Heart left ventricle (tissue), 13 donors: ENCODE measurements around the gene TMEM184B.

Source experiments
- CTCF ChIP-seq, 12 donors: fragments of 200-600 bp; sonication (generic) in 4 of 12; IDR thresholded peaks; one replicate each; pipeline versions ENCODE4 v1.5.0 to v1.8.0; 2018 to 2022; ENCODE audit warnings: antibody characterized with exemption in 12 of 12, mild to moderate bottlenecking in 5 of 12
- POLR2A ChIP-seq, 2 donors: fragments of 450-650 bp; IDR thresholded peaks; one replicate each; pipeline ENCODE4 v1.6.1; 2017; ENCODE audit warnings: antibody characterized with exemption in 2 of 2, mild to moderate bottlenecking in 2 of 2, moderate library complexity in 2 of 2
- donor health status: ischemic (EF 13 %, LVEDD 7.1; RV severe dilation, severe dysfunction).
- donor health status: DM: no; HTN: yes; CAD: no.
- donor health status: DM: no; HTN: no; CAD: no.
- donor health status: ischemic (EF 25% LVEDD 6.9; RV normal size, moderate dysfunction).
- donor health status: ischemic (EF 25% LVEDD 5.7; RV mildly dilated, moderate dysfunction).
- donor health status: ischemic (EF 35%, LVEDD 5.7; RV mildly dilated, moderate dysfunction).
- donor health status: nonischemic (EF 11% LVEDD 7.7; RV severe dilation, severe dysfunction).
- donor health status: DM: yes; HTN: yes; CAD: no.
- donor health status: PGD.
- donor health status: ischemic (EF 29% LVEDD 5.4; RV normal size, mild dysfunction).
- donor health status: nonischemic (EF 23%, LVEDD 6.1; RV moderate dilation, normal function).

DNA sequence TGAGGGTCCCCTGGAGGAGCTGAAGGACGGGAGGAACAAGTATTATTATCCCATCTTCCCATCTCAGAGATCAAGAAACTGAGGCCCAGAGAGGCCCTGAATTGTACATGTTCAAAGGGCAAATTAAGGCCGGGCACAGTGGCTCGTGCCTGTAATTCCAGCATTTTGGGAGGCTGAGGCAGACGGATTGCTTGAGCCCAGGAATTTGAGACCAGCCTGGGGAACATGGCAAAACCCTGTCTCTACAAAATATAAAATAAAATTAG lies 99.2 kb downstream of the TMEM184B start:
- TF ChIP-seq CTCF (IDR thresholded peaks at IDR 0.05) (no peak), POLR2A (IDR thresholded peaks at IDR 0.05) (no peak)
